Esophagus muscularis mucosa (tissue), 3 donors: ENCODE data around the gene NISCH.

Experiments
- POLR2A ChIP-seq: fragments of 450-650 bp; IDR thresholded peaks from one replicate; pipeline ENCODE4 v1.6.1; 2017; ENCODE audit warnings: antibody characterized with exemption, moderate library complexity, mild to moderate bottlenecking, low read depth
- TF ChIP-seq, protein P1 (sequence below), 3 experiments: fragments of 200-600 bp in 2 of 3; fragments of 450-650 bp in 1 of 3; sonication (generic) in 2 of 3; IDR thresholded peaks; one replicate each; pipeline ENCODE4 v1.5.1; 2017 to 2019; ENCODE audit warnings: antibody characterized with exemption in 3 of 3, mild to moderate bottlenecking in 2 of 3, moderate library complexity in 1 of 3

DNA sequence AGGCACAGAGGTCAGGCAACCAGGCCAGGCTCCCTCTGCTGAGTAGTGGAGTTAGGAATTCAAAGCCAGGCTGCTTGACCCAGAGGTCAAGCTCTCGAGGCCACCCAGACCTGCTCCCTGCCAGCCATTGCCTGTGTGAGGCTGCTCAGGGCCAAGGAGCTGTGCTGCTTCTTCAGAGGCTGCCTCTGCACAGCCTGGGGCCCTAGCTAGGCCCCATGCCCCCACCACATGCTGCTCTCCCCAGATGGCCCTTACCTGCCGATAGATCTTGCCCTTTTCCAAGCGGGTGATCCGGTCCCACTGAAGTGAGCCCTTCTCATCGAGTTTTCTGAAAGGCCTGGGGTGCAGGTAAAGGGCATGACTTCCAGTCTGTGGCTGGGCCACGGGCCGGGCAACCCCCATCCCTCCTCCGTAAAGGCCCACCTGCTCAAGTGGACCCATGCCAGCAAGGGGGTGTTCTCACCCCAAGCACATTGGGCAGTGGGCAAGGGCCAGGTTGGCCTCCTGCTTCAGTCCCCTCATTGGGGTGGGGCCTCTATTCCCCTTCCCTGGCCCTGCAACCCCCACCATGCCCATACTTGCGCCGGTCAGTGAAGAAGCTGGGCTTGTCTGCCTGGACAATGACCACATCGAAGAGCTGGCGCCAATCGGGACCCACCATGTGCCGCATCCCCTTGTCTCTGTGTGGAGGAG, 71.8 kb downstream of the NISCH start:
- no peak for TF ChIP-seq POLR2A
- TF ChIP-seq, protein P1, sequence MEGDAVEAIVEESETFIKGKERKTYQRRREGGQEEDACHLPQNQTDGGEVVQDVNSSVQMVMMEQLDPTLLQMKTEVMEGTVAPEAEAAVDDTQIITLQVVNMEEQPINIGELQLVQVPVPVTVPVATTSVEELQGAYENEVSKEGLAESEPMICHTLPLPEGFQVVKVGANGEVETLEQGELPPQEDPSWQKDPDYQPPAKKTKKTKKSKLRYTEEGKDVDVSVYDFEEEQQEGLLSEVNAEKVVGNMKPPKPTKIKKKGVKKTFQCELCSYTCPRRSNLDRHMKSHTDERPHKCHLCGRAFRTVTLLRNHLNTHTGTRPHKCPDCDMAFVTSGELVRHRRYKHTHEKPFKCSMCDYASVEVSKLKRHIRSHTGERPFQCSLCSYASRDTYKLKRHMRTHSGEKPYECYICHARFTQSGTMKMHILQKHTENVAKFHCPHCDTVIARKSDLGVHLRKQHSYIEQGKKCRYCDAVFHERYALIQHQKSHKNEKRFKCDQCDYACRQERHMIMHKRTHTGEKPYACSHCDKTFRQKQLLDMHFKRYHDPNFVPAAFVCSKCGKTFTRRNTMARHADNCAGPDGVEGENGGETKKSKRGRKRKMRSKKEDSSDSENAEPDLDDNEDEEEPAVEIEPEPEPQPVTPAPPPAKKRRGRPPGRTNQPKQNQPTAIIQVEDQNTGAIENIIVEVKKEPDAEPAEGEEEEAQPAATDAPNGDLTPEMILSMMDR (IDR thresholded peaks at IDR 0.05) = no peak
